PC-3 (cell line): ENCODE data around the gene TSEN2.

Source experiments
- CTCF ChIP-seq: fragments of 300-600 bp; sonication (generic); conservative IDR thresholded peaks from 2 replicates; pipeline ENCODE4 v1.5.1; 2017; ENCODE audit warnings: antibody characterized with exemption, low read depth, mild to moderate bottlenecking, low read length
- EZH2phosphoT487 ChIP-seq: fragments of 300-600 bp; sonication (generic); IDR thresholded peaks from 2 replicates; pipeline ENCODE4 v1.6.1; 2018; ENCODE audit warnings: mild to moderate bottlenecking, antibody characterized with exemption, low read length, borderline replicate concordance

- no peak for TF ChIP-seq CTCF
- TF ChIP-seq EZH2phosphoT487: no peak
These were observed 43.2 kb upstream of the TSEN2 start for GRCh38 chr3:12440927-12441714.
